NCI-H2196 (cell line): ENCODE results near the gene SPATS2L.
A peak's percentile ranks its signal among the peaks of the same experiment; 100 is the strongest.

Experiments used
- DNase-seq: peaks from one replicate; lab custom pipeline; 2025; ENCODE audit not compliant: unreplicated experiment; lab: John Stamatoyannopoulos, UW

SPATS2L gene

GRCh38 chr2:200373973-200374416, 67.5 kb downstream of the SPATS2L start:
- DNase-seq = no peak

GRCh38 chr2:200376513-200377354, 70.2 kb downstream of the SPATS2L start:
- DNase-seq = peak; percentile 12

- no peak for DNase-seq
Observed at GRCh38 chr2:200377355-200378336, 71.2 kb downstream of the SPATS2L start.

GRCh38 chr2:200378652-200379290, 72.3 kb downstream of the SPATS2L start:
- no peak for DNase-seq

GRCh38 chr2:200379481-200380090, 73.1 kb downstream of the SPATS2L start:
- no peak for DNase-seq

- no peak for DNase-seq
Observed at GRCh38 chr2:200380091-200380561, 73.6 kb downstream of the SPATS2L start.

GRCh38 chr2:200380833-200381542, 74.5 kb downstream of the SPATS2L start:
- DNase-seq = no peak

GRCh38 chr2:200382874-200383273, 76.4 kb downstream of the SPATS2L start:
- DNase-seq = no peak

GRCh38 chr2:200383380-200384110, 77.1 kb downstream of the SPATS2L start:
- DNase-seq = peak; percentile 16

- no peak for DNase-seq
Observed at GRCh38 chr2:200385063-200385635, 78.7 kb downstream of the SPATS2L start.

- no peak for DNase-seq
Observed at GRCh38 chr2:200393191-200393590, 86.7 kb downstream of the SPATS2L start.

GRCh38 chr2:200394045-200394444, 87.6 kb downstream of the SPATS2L start:
- DNase-seq = no peak

GRCh38 chr2:200396781-200397242, 90.3 kb downstream of the SPATS2L start:
- peak; percentile 37 for DNase-seq

GRCh38 chr2:200397785-200398184, 91.3 kb downstream of the SPATS2L start:
- no peak for DNase-seq

- DNase-seq = no peak
Observed at GRCh38 chr2:200399046-200399445, 92.6 kb downstream of the SPATS2L start.

GRCh38 chr2:200399636-200400035, 93.1 kb downstream of the SPATS2L start:
- no peak for DNase-seq

- DNase-seq = no peak
Observed at GRCh38 chr2:200403814-200404213, 97.3 kb downstream of the SPATS2L start.

- no peak for DNase-seq
Observed at GRCh38 chr2:200404615-200405014, 98.1 kb downstream of the SPATS2L start.
